ENCODE measurements around the gene KRT39.

DNA sequence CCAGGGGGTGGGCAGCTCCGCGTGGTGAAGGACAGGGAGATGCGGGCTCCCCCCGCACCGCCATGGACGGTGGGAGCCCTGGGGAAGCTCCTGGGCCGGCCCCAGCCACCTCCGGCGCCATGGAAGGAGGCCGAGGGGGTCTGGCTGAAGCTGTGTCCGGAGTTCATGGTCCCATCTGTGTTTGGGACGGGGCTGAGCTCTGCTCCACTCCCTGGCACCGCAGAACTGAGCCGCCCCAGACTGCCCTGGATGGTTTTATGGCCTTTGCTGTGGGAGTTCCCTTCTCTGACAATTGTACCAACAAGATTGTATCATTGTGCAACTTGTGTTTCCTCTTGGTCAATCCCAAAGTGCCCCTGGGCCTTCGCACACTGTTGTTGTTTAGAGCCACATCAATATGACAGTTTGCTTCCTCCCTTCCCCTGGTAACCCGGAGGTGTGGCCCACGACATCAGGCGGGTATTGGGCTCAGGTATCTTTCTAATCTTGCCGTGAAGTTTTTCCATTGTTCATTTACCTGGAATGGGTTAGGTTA, 30.2 kb downstream of the KRT39 start:
- TF ChIP-seq CTCF (IDR thresholded peaks at IDR 0.05; ENCODE audit: borderline replicate concordance, extremely low read depth, low read length, poor library complexity, severe bottlenecking) (no peak), EZH2 (IDR thresholded peaks at IDR 0.05; ENCODE audit: borderline replicate concordance, low read depth, low read length, severe bottlenecking) (no peak)

Measured in DND-41 (cell line).